CD8-positive, alpha-beta memory T cell (primary cell): ENCODE data around the gene HIPK3. TPM values are rescaled to one million over a fixed set of nuclear protein-coding genes. Genes with fewer than 3 reads are reported as not detected.
"Not testable (repeated sequence)": the region's sequence is repeated elsewhere in the genome, so short reads cannot be mapped to it uniquely, and the experiment has no call there.

ENCODE experiments used
- CTCF ChIA-PET: fragments of 350-600 bp; sonication (Branson Sonifier 250); formaldehyde crosslinking; loops from one replicate; lab custom pipeline; 2021; ENCODE audit warnings: antibody characterized with exemption; lab: Charles Lee
- POLR2A ChIA-PET: fragments of 350-600 bp; sonication (Branson Sonifier 250); formaldehyde crosslinking; loops from one replicate; lab custom pipeline; 2021; ENCODE audit warnings: antibody characterized with exemption; lab: Charles Lee
- DNase-seq, 5 donors: peaks; one replicate each; pipeline versions ENCODE4 v3.0.0 to v3.0.0-alpha.2; 2020 to 2022; ENCODE audit warnings: mixed read lengths in 1 of 5
- H3K27ac ChIP-seq: one replicate; pipeline ENCODE4 v1.7.0; 2013; ENCODE audit warnings: low read depth, mild to moderate bottlenecking, low read length, moderate library complexity
- H3K27me3 ChIP-seq: 2 replicates; pipeline ENCODE4 v1.7.0; 2013; ENCODE audit warnings: low read length, mild to moderate bottlenecking; ENCODE audit not compliant: insufficient read depth, poor library complexity, severe bottlenecking
- H3K36me3 ChIP-seq: 2 replicates; pipeline ENCODE4 v1.7.0; 2013; ENCODE audit warnings: mild to moderate bottlenecking, low read length, moderate library complexity; ENCODE audit not compliant: insufficient read depth
- H3K4me1 ChIP-seq: 2 replicates; pipeline ENCODE4 v1.7.0; 2013; ENCODE audit warnings: mild to moderate bottlenecking, low read length, moderate library complexity; ENCODE audit not compliant: insufficient read depth
- H3K4me3 ChIP-seq: 2 replicates; pipeline ENCODE4 v1.7.0; 2013; ENCODE audit warnings: mild to moderate bottlenecking, low read length
- H3K9me3 ChIP-seq: 2 replicates; pipeline ENCODE4 v1.7.0; 2013; ENCODE audit warnings: mild to moderate bottlenecking, low read length
- H3K27ac Mint-ChIP-seq, 8 donors: one replicate each; pipeline ENCODE4 v1.8.0; 2020 to 2021; ENCODE audit warnings: mixed read lengths in 8 of 8, mild to moderate bottlenecking in 6 of 8, inconsistent platforms in 3 of 8, moderate library complexity in 3 of 8
- H3K27me3 Mint-ChIP-seq, 2 donors: one replicate each; pipeline ENCODE4 v1.8.0; 2020 to 2021; ENCODE audit warnings: mixed read lengths in 2 of 2, mild to moderate bottlenecking in 1 of 2, moderate library complexity in 1 of 2
- H3K36me3 Mint-ChIP-seq, 3 donors: one replicate each; pipeline ENCODE4 v1.8.0; 2020 to 2021; ENCODE audit warnings: mixed read lengths in 3 of 3, inconsistent platforms in 1 of 3, mild to moderate bottlenecking in 1 of 3
- H3K4me1 Mint-ChIP-seq, 3 donors: one replicate each; pipeline ENCODE4 v1.8.0; 2020 to 2021; ENCODE audit warnings: mixed read lengths in 3 of 3, inconsistent platforms in 1 of 3, mild to moderate bottlenecking in 1 of 3
- H3K4me3 Mint-ChIP-seq, 7 donors: one replicate each; pipeline ENCODE4 v1.8.0; 2020 to 2021; ENCODE audit warnings: mixed read lengths in 7 of 7, mild to moderate bottlenecking in 6 of 7, moderate library complexity in 4 of 7, inconsistent platforms in 2 of 7
- H3K9me3 Mint-ChIP-seq, 5 donors: one replicate each; pipeline ENCODE4 v1.8.0; 2020 to 2022; ENCODE audit warnings: mixed read lengths in 5 of 5, mild to moderate bottlenecking in 3 of 5, moderate library complexity in 2 of 5, inconsistent platforms in 1 of 5
- polyA plus RNA-seq: library from polyadenylated mRNA; unstranded; fragments of 300-500 nt; fragmentation: Illumina TruSeq; gene quantifications from one replicate; pipeline ENCODE4 v1.2.3, GENCODE V29; 2021
- total RNA-seq, 2 experiments: library from RNA; stranded (reverse); gene quantifications; one replicate each; pipeline ENCODE4 v1.2.3, GENCODE V29; 2021

The HIPK3 gene
- total RNA-seq (10 to 100 TPM; 49.2 to 50.9 TPM), polyA plus RNA-seq (31.6 TPM)

DNA sequence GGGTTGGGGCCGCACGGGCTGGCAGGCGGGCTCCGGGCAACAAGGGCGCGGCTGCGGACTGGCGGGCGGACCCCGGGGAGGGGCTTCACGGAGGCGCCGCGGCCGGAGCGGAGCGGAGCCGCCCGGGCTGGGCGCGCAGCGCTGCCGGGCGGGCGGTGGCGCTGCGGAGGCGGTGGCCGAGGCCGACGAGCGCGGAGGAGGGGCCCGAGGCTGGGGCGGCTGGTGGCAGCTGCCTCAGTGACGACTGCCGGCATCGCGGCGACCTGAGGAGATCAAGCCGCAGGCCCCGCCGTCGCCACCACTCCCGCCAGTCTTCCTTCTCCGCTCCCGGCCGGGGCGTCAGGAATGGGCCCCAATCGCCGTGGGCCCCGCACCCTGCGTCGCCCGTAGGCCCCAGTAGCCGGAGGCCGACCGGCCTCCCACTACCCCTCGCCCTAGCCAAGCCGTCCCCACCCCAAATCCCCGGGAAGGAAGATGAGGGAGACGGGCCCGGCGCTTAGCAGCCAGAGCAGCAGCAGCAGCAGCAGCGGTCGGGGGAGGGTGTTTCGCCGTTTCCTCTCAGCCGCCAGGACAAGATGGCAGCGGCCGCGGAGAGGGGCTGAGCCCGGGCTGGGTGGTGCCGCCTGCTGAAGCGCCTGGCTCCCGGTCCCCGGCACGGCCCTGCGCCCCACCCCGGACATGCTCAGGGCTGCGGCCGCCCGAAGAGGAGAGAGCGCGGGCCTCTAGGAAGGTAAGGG is at the start of gene HIPK3:
HIPK3 (plus strand) TSS at position 222 of the 737 bp plus-strand sequence.
- CTCF ChIA-PET = interaction anchor here (1.0 kb wide), 1 partner anchor 72 kb away, joined by 3 read pairs; no protein-coding TSS in a partner anchor
- H3K9me3 Mint-ChIP-seq = no peaks in the 10 kb centered on the region

DNA sequence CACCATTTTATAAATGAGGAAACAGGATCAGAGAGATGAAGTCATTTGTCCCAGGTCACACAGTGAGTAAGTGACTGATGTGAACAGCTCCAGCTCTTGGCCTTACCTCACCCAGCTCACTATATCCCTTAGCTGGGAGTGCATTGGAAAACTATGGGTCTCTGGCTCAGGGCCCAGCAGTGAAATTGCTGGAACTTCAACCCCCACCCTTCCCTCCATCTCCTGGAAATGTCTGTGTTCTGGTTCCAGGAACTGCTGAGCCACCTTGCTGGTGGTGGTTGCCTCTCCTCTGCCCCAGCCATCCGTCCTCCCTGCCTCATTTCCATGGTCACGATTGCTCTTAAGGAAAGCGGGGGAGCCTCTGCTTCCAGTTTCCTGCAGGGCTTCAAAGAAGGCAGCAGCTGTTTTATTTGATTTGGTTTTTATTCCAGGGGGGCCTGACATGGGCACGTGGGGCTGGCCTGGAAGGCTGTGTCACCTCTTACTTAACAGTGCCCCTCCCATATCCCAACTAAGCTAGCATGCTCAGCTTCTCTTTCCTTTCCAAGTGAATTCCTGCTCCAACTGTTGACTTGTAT is 49.7 kb upstream of the HIPK3 start:
- H3K4me3 Mint-ChIP-seq = no peak overlapping the region
- no peaks in the 10 kb centered on the region for H3K4me1 ChIP-seq
- H3K4me3 ChIP-seq = no peak overlapping the region
- POLR2A ChIA-PET = no interaction called here
- H3K27me3 ChIP-seq = no peaks in the 10 kb centered on the region
- no peak overlapping the region for H3K27ac ChIP-seq
- no peaks in the 10 kb centered on the region for H3K4me1 Mint-ChIP-seq
- DNase-seq = no peak
- H3K27me3 Mint-ChIP-seq = peaks cover 0 to 9% of the 10 kb centered on the region in 2 donors
- H3K27ac Mint-ChIP-seq = no peak overlapping the region
- CTCF ChIA-PET = no interaction called here
- no peaks in the 10 kb centered on the region for H3K9me3 Mint-ChIP-seq
- H3K9me3 ChIP-seq = no peaks in the 10 kb centered on the region
- H3K36me3 ChIP-seq = no peaks in the 10 kb centered on the region
- H3K36me3 Mint-ChIP-seq = no peaks in the 10 kb centered on the region

More for the DNA sequence above, at the start of gene HIPK3:
- H3K27ac ChIP-seq = peak within 1 kb of the TSS; percentile 96
- H3K36me3 ChIP-seq = no peaks in the 10 kb centered on the region
- no peaks in the 10 kb centered on the region for H3K9me3 ChIP-seq
- H3K4me1 ChIP-seq = peaks cover 24% of the 10 kb centered on the region
- Mint-ChIP-seq H3K4me1 (peaks cover 39 to 51% (median 47%) of the 10 kb centered on the region in 3 donors), H3K27ac (peak within 1 kb of the TSS; percentile 95 to 99 (median 99)), H3K36me3 (peaks cover 0 to 11% (median 0%) of the 10 kb centered on the region in 3 donors), H3K27me3 (no peaks in the 10 kb centered on the region), H3K4me3 (peak within 1 kb of the TSS; percentile 97 to 99 (median 98))
- peak within 1 kb of the TSS; percentile 75 for H3K4me3 ChIP-seq
- no peaks in the 10 kb centered on the region for H3K27me3 ChIP-seq
- DNase-seq = peak; percentile 63 to 84 (median 75)
- POLR2A ChIA-PET = interaction anchor here (0.6 to 0.7 kb wide), 2 partner anchors 11 to 96 kb away, joined by 7 to 10 read pairs; partner anchors contain the start of gene CSTF3

DNA sequence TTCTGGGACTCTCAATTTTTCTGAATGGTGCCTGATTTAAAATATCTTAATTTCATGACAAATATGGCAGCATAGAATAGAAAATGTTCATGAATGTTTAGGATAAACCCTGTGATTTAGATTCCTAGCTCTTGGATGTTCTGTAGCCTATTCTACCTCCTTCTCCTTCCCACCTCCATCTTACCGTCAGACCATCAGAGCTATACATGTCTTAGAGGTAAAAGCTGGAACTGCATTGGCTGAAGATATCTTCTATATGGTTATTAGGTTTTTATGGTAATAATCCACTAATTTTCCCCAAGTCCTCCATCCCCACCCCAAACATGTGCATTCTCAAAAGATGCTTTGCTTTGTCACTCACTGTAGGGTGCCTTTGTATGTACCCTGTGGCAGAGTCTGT is 49.0 kb upstream of the HIPK3 start:
- no peaks in the 10 kb centered on the region for H3K36me3 Mint-ChIP-seq
- peaks cover 0 to 9% of the 10 kb centered on the region in 2 donors for H3K27me3 Mint-ChIP-seq
- no peak for DNase-seq
- H3K27ac ChIP-seq = no peak overlapping the region
- peak overlapping the region in 1 of 8 donors; percentile 15 for H3K27ac Mint-ChIP-seq
- no peaks in the 10 kb centered on the region for H3K27me3 ChIP-seq
- no peaks in the 10 kb centered on the region for H3K36me3 ChIP-seq
- no peaks in the 10 kb centered on the region for H3K4me1 Mint-ChIP-seq
- no peaks in the 10 kb centered on the region for H3K9me3 Mint-ChIP-seq
- CTCF ChIA-PET = no interaction called here
- POLR2A ChIA-PET = no interaction called here
- H3K4me3 Mint-ChIP-seq = no peak overlapping the region
- no peaks in the 10 kb centered on the region for H3K4me1 ChIP-seq
- H3K4me3 ChIP-seq = no peak overlapping the region
- H3K9me3 ChIP-seq = no peaks in the 10 kb centered on the region

DNA sequence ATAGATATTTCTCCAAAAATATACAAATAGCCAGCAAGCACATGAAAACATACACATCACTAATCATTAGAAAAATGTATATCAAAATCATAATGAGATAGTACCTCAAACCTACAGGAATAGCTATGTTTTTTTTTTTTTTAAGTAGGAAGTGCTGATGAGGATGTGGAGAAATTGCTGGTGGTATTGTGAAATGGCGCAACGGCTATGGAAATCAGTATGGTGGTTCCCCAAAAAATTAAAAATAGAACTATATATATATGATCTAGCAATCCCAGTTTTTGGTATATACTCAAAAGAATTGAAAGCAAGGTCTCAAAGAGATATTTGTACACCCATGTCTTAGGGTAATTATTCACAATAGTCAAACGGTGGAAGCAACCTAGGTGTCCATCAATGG is 46.0 kb upstream of the HIPK3 start:
- no peaks in the 10 kb centered on the region for H3K4me1 Mint-ChIP-seq
- H3K36me3 Mint-ChIP-seq = no peaks in the 10 kb centered on the region
- no peak overlapping the region for H3K27ac Mint-ChIP-seq
- ChIA-PET POLR2A (interaction anchor here (0.6 kb wide), 1 partner anchor 9 kb away, joined by 3 read pairs; no protein-coding TSS in a partner anchor), CTCF (no interaction called here)
- H3K4me3 Mint-ChIP-seq = no peak overlapping the region
- Histone ChIP-seq H3K27ac (no peak overlapping the region), H3K4me3 (no peak overlapping the region), H3K9me3 (no peaks in the 10 kb centered on the region), H3K4me1 (no peaks in the 10 kb centered on the region), H3K36me3 (no peaks in the 10 kb centered on the region), H3K27me3 (no peaks in the 10 kb centered on the region)
- no peak for DNase-seq
- H3K9me3 Mint-ChIP-seq = peaks cover 0 to 5% (median 0%) of the 10 kb centered on the region in 5 donors
- peaks cover 0 to 9% of the 10 kb centered on the region in 2 donors for H3K27me3 Mint-ChIP-seq

DNA sequence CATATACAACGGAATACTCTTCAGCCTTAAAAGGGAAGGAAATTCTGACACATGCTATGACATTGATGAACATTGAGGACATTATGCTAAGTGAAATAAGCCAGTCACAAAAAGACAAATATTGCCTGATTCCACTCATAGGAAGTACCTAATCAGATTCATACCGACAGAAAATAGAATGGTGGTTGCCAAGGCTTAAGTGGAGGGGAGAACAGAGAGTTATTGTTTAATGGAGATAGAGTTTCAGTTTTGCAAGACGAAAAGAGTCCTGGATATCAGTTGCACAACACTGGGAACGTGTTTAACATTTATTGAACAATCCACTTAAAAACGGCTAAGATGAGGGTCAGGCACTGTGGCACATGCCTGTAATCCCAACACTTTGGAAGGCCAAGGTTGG is 45.6 kb upstream of the HIPK3 start:
- Mint-ChIP-seq H3K9me3 (peaks cover 0 to 5% (median 0%) of the 10 kb centered on the region in 5 donors), H3K27me3 (peaks cover 0 to 9% of the 10 kb centered on the region in 2 donors), H3K4me3 (no peak overlapping the region), H3K27ac (no peak overlapping the region), H3K4me1 (no peaks in the 10 kb centered on the region), H3K36me3 (no peaks in the 10 kb centered on the region)
- Histone ChIP-seq H3K9me3 (no peaks in the 10 kb centered on the region), H3K27ac (no peak overlapping the region), H3K27me3 (no peaks in the 10 kb centered on the region), H3K36me3 (no peaks in the 10 kb centered on the region), H3K4me3 (no peak overlapping the region), H3K4me1 (no peaks in the 10 kb centered on the region)
- no peak for DNase-seq
- POLR2A ChIA-PET = no interaction called here
- CTCF ChIA-PET = no interaction called here

DNA sequence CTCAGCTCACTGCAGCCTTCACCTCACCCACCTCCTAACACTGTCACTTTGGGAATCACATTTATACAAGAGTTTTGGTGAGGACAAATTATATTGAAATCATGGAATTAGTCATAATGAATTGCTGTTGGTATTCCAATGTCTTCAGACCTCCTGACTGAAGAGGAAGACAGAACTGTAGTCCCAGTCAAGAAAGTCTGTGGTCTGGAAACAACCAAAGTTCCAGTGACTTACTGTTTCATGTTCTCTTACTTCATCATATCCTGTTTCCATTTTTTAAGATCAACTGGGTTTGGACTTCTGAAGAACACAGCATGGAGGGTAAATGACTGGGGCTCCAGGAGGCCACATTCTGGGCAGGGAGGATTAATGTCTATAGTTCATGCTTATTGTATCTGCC is 43.0 kb upstream of the HIPK3 start:
- no peak for DNase-seq
- no peaks in the 10 kb centered on the region for H3K4me1 Mint-ChIP-seq
- H3K4me3 ChIP-seq = no peak overlapping the region
- no peaks in the 10 kb centered on the region for H3K36me3 Mint-ChIP-seq
- no peaks in the 10 kb centered on the region for H3K27me3 ChIP-seq
- H3K36me3 ChIP-seq = no peaks in the 10 kb centered on the region
- no peaks in the 10 kb centered on the region for H3K9me3 ChIP-seq
- H3K9me3 Mint-ChIP-seq = peaks cover 0 to 5% (median 0%) of the 10 kb centered on the region in 5 donors
- no peak overlapping the region for H3K4me3 Mint-ChIP-seq
- H3K4me1 ChIP-seq = no peaks in the 10 kb centered on the region
- ChIA-PET CTCF (no interaction called here), POLR2A (interaction anchor here (0.6 kb wide), 1 partner anchor 649 kb away, joined by 3 read pairs; no protein-coding TSS in a partner anchor)
- H3K27ac Mint-ChIP-seq = peak overlapping the region in 1 of 8 donors; percentile 19
- no peak overlapping the region for H3K27ac ChIP-seq
- H3K27me3 Mint-ChIP-seq = peaks cover 0 to 14% of the 10 kb centered on the region in 2 donors

DNA sequence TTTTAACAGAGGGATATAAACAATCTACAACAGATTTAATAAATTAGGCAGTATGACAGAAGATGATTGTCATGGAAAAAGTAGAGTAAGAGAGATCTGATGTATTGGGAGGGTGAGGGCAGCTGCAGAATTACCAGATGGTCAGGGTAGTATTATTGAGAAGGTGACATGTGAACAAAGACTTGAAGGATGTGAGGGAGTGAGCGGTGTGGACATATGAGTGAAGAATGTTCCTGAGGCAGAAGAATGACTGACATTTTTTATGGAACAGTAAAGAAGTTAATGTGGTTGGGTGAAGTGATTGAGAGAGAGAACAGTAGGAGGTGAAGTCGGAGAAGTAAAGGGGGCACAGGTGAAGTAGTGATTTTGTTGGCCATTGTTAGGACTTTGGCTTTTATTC is 42.4 kb upstream of the HIPK3 start:
- H3K9me3 ChIP-seq = no peaks in the 10 kb centered on the region
- Mint-ChIP-seq H3K4me1 (no peaks in the 10 kb centered on the region), H3K4me3 (no peak overlapping the region), H3K27me3 (peaks cover 0 to 18% of the 10 kb centered on the region in 2 donors), H3K27ac (no peak overlapping the region), H3K36me3 (no peaks in the 10 kb centered on the region), H3K9me3 (peaks cover 0 to 5% (median 0%) of the 10 kb centered on the region in 5 donors)
- CTCF ChIA-PET = no interaction called here
- no peaks in the 10 kb centered on the region for H3K27me3 ChIP-seq
- DNase-seq = no peak
- H3K27ac ChIP-seq = no peak overlapping the region
- H3K4me3 ChIP-seq = no peak overlapping the region
- POLR2A ChIA-PET = no interaction called here
- no peaks in the 10 kb centered on the region for H3K4me1 ChIP-seq
- no peaks in the 10 kb centered on the region for H3K36me3 ChIP-seq

DNA sequence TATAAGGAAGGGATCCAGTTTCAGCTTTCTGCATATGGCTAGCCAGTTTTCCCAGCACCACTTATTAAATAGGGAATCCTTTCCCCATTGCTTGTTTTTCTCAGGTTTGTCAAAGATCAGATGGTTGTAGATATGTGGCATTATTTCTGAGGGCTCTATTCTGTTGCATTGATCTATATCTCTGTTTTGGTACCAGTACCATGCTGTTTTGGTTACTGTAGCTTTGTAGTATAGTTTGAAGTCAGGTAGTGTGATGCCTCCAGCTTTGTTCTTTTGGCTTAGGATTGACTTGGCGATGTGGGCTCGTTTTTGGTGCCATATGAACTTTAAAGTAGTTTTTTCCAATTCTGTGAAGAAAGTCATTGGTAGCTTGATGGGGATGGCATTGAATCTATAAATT is 40.5 kb upstream of the HIPK3 start:
- H3K27me3 Mint-ChIP-seq, POLR2A ChIA-PET, H3K27ac ChIP-seq, H3K27ac Mint-ChIP-seq, H3K9me3 ChIP-seq, H3K9me3 Mint-ChIP-seq, H3K36me3 Mint-ChIP-seq, H3K4me3 Mint-ChIP-seq, DNase-seq, CTCF ChIA-PET, H3K4me3 ChIP-seq, H3K36me3 ChIP-seq, H3K4me1 Mint-ChIP-seq, H3K27me3 ChIP-seq, H3K4me1 ChIP-seq: not testable (repeated sequence)
